Neural cell (in vitro differentiated cells): ENCODE measurements around the gene NUP98. TPM values are rescaled to one million over a fixed set of nuclear protein-coding genes. Genes with fewer than 3 reads are reported as not detected.

Experiments used
- H2AFZ ChIP-seq: fragments of 200-600, 300-800 bp; sonication (generic), shearing (Covaris generic); 2 replicates; pipeline ENCODE4 v1.6.0; 2014; ENCODE audit warnings: low read depth, mild to moderate bottlenecking, antibody characterized with exemption, low read length, moderate library complexity
- H3F3A ChIP-seq: fragments of 200-600 bp; shearing (Covaris generic); 2 replicates; pipeline ENCODE4 v1.6.1; 2016; ENCODE audit warnings: mild to moderate bottlenecking, moderate library complexity, mixed read lengths, antibody characterized with exemption, low read length; ENCODE audit not compliant: insufficient read depth, poor library complexity, severe bottlenecking
- H3K27ac ChIP-seq: fragments of 200-600, 300-800 bp; sonication (generic), shearing (Covaris generic); 2 replicates; pipeline ENCODE4 v1.5.1; 2014; ENCODE audit warnings: mild to moderate bottlenecking, low read length, moderate library complexity
- H3K27me3 ChIP-seq: fragments of 300-800, 200-600 bp; sonication (generic), shearing (Covaris generic); 2 replicates; pipeline ENCODE4 v1.6.0; 2014; ENCODE audit warnings: mild to moderate bottlenecking, low read depth, low read length, moderate library complexity; ENCODE audit not compliant: insufficient read depth
- H3K36me3 ChIP-seq: fragments of 300-800, 200-600 bp; sonication (generic), shearing (Covaris generic); 2 replicates; pipeline ENCODE4 v1.5.1; 2014; ENCODE audit warnings: mild to moderate bottlenecking, antibody characterized with exemption, low read length, moderate library complexity; ENCODE audit not compliant: insufficient read depth
- H3K4me2 ChIP-seq: fragments of 300-800, 200-600 bp; sonication (generic), shearing (Covaris generic); 2 replicates; pipeline ENCODE4 v1.6.0; 2014; ENCODE audit warnings: mild to moderate bottlenecking, low read length
- H3K4me3 ChIP-seq: fragments of 300-800, 200-600 bp; sonication (generic), shearing (Covaris generic); 2 replicates; pipeline ENCODE4 v1.5.1; 2014; ENCODE audit warnings: mild to moderate bottlenecking, low read length, moderate library complexity
- H3K79me2 ChIP-seq: fragments of 200-600 bp; shearing (Covaris generic); replicated peaks from 2 replicates; pipeline ENCODE4 v1.6.0; 2014; ENCODE audit warnings: mild to moderate bottlenecking, low read length, moderate library complexity; ENCODE audit not compliant: insufficient read depth
- H3K9ac ChIP-seq: fragments of 300-800, 200-600 bp; sonication (generic), shearing (Covaris generic); 2 replicates; pipeline ENCODE4 v1.6.1; 2016; ENCODE audit warnings: mild to moderate bottlenecking, low read length, mixed read lengths
- H3K9me2 ChIP-seq: fragments of 200-600 bp; shearing (Covaris generic); 2 replicates; pipeline ENCODE4 v1.6.1; 2016; ENCODE audit warnings: mild to moderate bottlenecking, low read length, mixed read lengths; ENCODE audit not compliant: insufficient read depth
- H3K9me3 ChIP-seq: fragments of 200-600, 300-800 bp; sonication (generic), shearing (Covaris generic); 2 replicates; pipeline ENCODE4 v1.6.1; 2016; ENCODE audit warnings: mild to moderate bottlenecking, mixed run types, low read length, moderate library complexity, mixed read lengths
- H4K20me1 ChIP-seq: fragments of 200-600 bp; shearing (Covaris generic); 2 replicates; pipeline ENCODE4 v1.6.1; 2016; ENCODE audit warnings: mild to moderate bottlenecking, mixed run types; ENCODE audit not compliant: insufficient read depth
- CTCF ChIP-seq: fragments of 450-650 bp; IDR thresholded peaks from 2 replicates; pipeline ENCODE4 v1.5.1; 2014; ENCODE audit warnings: antibody characterized with exemption, mild to moderate bottlenecking, moderate library complexity; ENCODE audit not compliant: poor library complexity, severe bottlenecking
- EP300 ChIP-seq: fragments of 450-650 bp; conservative IDR thresholded peaks from 2 replicates; pipeline ENCODE4 v1.6.1; 2014; ENCODE audit warnings: antibody characterized with exemption, mild to moderate bottlenecking, moderate library complexity; ENCODE audit not compliant: poor library complexity, severe bottlenecking
- EZH2 ChIP-seq: fragments of 200-600, 300-800 bp; shearing (Covaris generic), sonication (generic); IDR thresholded peaks from 2 replicates; pipeline ENCODE4 v1.6.1; 2014; ENCODE audit warnings: antibody characterized with exemption, low read length, borderline replicate concordance, mild to moderate bottlenecking; ENCODE audit not compliant: insufficient read depth, poor library complexity, severe bottlenecking
- MXI1 ChIP-seq: fragments of 450-650 bp; conservative IDR thresholded peaks from 2 replicates; pipeline ENCODE4 v1.6.1; 2014; ENCODE audit warnings: antibody characterized with exemption, mild to moderate bottlenecking; ENCODE audit not compliant: poor library complexity, severe bottlenecking
- POLR2AphosphoS5 ChIP-seq: IDR thresholded peaks from 2 replicates; pipeline ENCODE4 v1.6.1; 2012
- RAD21 ChIP-seq: fragments of 450-650 bp; conservative IDR thresholded peaks from 2 replicates; pipeline ENCODE4 v1.6.1; 2014; ENCODE audit warnings: antibody characterized with exemption, mild to moderate bottlenecking, moderate library complexity
- REST ChIP-seq: IDR thresholded peaks from 2 replicates; pipeline ENCODE4 v1.6.1; 2012; ENCODE audit warnings: borderline replicate concordance
- SMC3 ChIP-seq: fragments of 450-650 bp; conservative IDR thresholded peaks from 2 replicates; pipeline ENCODE4 v1.6.1; 2014; ENCODE audit warnings: antibody characterized with exemption, mild to moderate bottlenecking, moderate library complexity; ENCODE audit not compliant: poor library complexity
- TAF1 ChIP-seq: IDR thresholded peaks from 2 replicates; pipeline ENCODE4 v1.6.1; 2012; ENCODE audit warnings: low read depth
- polyA plus RNA-seq: library from polyadenylated mRNA; depleted of rRNA; stranded (reverse); fragments of >200 nt; gene quantifications from 2 replicates; pipeline ENCODE4 v1.2.3, GENCODE V29; 2014

Gene NUP98
- polyA plus RNA-seq, 1 donor from 2014 or later: 28.9 TPM

GRCh38 chr11:3782963-3783362 is 14.4 kb downstream of the NUP98 start:
- no peak overlapping the region for H3K9ac ChIP-seq
- TF ChIP-seq SMC3 (no peak), EZH2 (no peak), POLR2AphosphoS5 (no peak), CTCF (no peak), MXI1 (no peak), REST (no peak), TAF1 (no peak), RAD21 (no peak), EP300 (no peak)
- no peak overlapping the region for H3K4me3 ChIP-seq
- H3K79me2 ChIP-seq: peaks cover 45% of the 10 kb centered on the region
- H3K36me3 ChIP-seq: no peaks in the 10 kb centered on the region
- no peaks in the 10 kb centered on the region for H3K9me2 ChIP-seq
- H3K27me3 ChIP-seq: no peaks in the 10 kb centered on the region
- no peaks in the 10 kb centered on the region for H4K20me1 ChIP-seq
- no peaks in the 10 kb centered on the region for H3K9me3 ChIP-seq
- H3F3A ChIP-seq: no peaks in the 10 kb centered on the region
- H2AFZ ChIP-seq: no peak overlapping the region
- no peak overlapping the region for H3K4me2 ChIP-seq
- H3K27ac ChIP-seq: no peak overlapping the region

- Histone ChIP-seq H4K20me1 (no peaks in the 10 kb centered on the region), H3K4me2 (no peak overlapping the region), H3K9me2 (no peaks in the 10 kb centered on the region), H3K36me3 (no peaks in the 10 kb centered on the region), H3K79me2 (peaks cover 33% of the 10 kb centered on the region), H3K27ac (no peak overlapping the region), H3K9me3 (no peaks in the 10 kb centered on the region), H3K4me3 (no peak overlapping the region), H2AFZ (no peak overlapping the region), H3K9ac (no peak overlapping the region), H3F3A (no peaks in the 10 kb centered on the region), H3K27me3 (no peaks in the 10 kb centered on the region)
- TF ChIP-seq POLR2AphosphoS5 (no peak), MXI1 (no peak), TAF1 (no peak), RAD21 (no peak), SMC3 (no peak), EP300 (no peak), EZH2 (no peak), CTCF (no peak), REST (no peak)
Measured at GRCh38 chr11:3781423-3781822, 15.9 kb downstream of the NUP98 start.
